Measurements from ENCODE around the gene SLC50A1.

Gene SLC50A1

GRCh38 chr1:155134880-155135414 is 705 bp upstream of the SLC50A1 start:
- peak; percentile 69 for DNase-seq

DNA sequence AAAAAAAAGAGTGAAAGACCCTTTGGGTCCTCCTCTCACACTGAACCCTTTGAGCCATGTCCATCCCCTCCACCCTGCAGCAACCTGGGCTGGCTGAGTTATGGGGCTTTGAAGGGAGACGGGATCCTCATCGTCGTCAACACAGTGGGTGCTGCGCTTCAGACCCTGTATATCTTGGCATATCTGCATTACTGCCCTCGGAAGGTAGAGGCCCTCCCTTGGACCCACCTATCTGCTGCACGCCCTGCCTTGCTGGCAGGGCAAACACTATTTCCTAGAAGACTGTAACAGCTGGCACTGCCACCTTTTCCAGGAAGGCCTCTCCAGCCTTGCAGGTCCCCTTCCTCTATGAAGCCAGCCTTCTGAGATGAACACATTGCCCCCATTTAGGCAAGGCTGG is 1.1 kb downstream of the SLC50A1 start:
- H3K27me3 ChIP-seq (replicated peaks; ENCODE audit: insufficient read depth, low read length) = peaks cover 13% of the 10 kb centered on the region
- H3K36me3 ChIP-seq (replicated peaks; ENCODE audit: insufficient read depth, low read length) = no peaks in the 10 kb centered on the region
- peak overlapping the region; percentile 25 for H3K4me3 ChIP-seq (ENCODE audit: low read length)
- TF ChIP-seq EZH2 (optimal IDR thresholded peaks at IDR 0.05; ENCODE audit: low read depth, low read length) (no peak), EZH2phosphoT487 (IDR thresholded peaks at IDR 0.05; ENCODE audit: low read length) (no peak)
- TF ChIP-seq, protein P1, sequence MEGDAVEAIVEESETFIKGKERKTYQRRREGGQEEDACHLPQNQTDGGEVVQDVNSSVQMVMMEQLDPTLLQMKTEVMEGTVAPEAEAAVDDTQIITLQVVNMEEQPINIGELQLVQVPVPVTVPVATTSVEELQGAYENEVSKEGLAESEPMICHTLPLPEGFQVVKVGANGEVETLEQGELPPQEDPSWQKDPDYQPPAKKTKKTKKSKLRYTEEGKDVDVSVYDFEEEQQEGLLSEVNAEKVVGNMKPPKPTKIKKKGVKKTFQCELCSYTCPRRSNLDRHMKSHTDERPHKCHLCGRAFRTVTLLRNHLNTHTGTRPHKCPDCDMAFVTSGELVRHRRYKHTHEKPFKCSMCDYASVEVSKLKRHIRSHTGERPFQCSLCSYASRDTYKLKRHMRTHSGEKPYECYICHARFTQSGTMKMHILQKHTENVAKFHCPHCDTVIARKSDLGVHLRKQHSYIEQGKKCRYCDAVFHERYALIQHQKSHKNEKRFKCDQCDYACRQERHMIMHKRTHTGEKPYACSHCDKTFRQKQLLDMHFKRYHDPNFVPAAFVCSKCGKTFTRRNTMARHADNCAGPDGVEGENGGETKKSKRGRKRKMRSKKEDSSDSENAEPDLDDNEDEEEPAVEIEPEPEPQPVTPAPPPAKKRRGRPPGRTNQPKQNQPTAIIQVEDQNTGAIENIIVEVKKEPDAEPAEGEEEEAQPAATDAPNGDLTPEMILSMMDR (IDR thresholded peaks at IDR 0.05; ENCODE audit: low read length) = no peak
- H2AFZ ChIP-seq (ENCODE audit: low read length) = no peak overlapping the region
- H3K79me2 ChIP-seq (ENCODE audit: low read length) = peaks cover 33% of the 10 kb centered on the region
- peaks cover 28% of the 10 kb centered on the region for H3F3A ChIP-seq (ENCODE audit: insufficient read depth, low read length)
- DNase-seq = no peak
- H3K27ac ChIP-seq (ENCODE audit: low read length) = no peak overlapping the region
- H3K9me2 ChIP-seq (replicated peaks; ENCODE audit: insufficient read depth, low read length) = no peaks in the 10 kb centered on the region
- H3K4me2 ChIP-seq (ENCODE audit: low read depth, low read length) = peak overlapping the region; percentile 47
- peak overlapping the region; percentile 3; the same call in 1 of the 2 replicates for H3K9ac ChIP-seq (ENCODE audit: low read length)
- peaks cover 22% of the 10 kb centered on the region for H3K4me1 ChIP-seq (ENCODE audit: low read length)
- H3K9me3 ChIP-seq (replicated peaks; ENCODE audit: insufficient read depth, low read length) = no peaks in the 10 kb centered on the region
- no peaks in the 10 kb centered on the region for H4K20me1 ChIP-seq (ENCODE audit: insufficient read depth, low read length)

More at GRCh38 chr1:155134880-155135414, 705 bp upstream of the SLC50A1 start:
- Histone ChIP-seq H3F3A (ENCODE audit: insufficient read depth, low read length) (peaks cover 28% of the 10 kb centered on the region), H2AFZ (ENCODE audit: low read length) (peak overlapping the region; percentile 90), H3K4me3 (ENCODE audit: low read length) (peak overlapping the region; percentile 78), H3K27ac (ENCODE audit: low read length) (peak overlapping the region; percentile 65), H3K4me1 (ENCODE audit: low read length) (peaks cover 22% of the 10 kb centered on the region), H3K36me3 (replicated peaks; ENCODE audit: insufficient read depth, low read length) (no peaks in the 10 kb centered on the region), H3K9ac (ENCODE audit: low read length) (peak overlapping the region; percentile 74), H3K27me3 (replicated peaks; ENCODE audit: insufficient read depth, low read length) (peaks cover 15% of the 10 kb centered on the region), H4K20me1 (ENCODE audit: insufficient read depth, low read length) (no peaks in the 10 kb centered on the region), H3K79me2 (ENCODE audit: low read length) (peaks cover 28% of the 10 kb centered on the region), H3K9me3 (replicated peaks; ENCODE audit: insufficient read depth, low read length) (no peaks in the 10 kb centered on the region), H3K9me2 (replicated peaks; ENCODE audit: insufficient read depth, low read length) (no peaks in the 10 kb centered on the region), H3K4me2 (ENCODE audit: low read depth, low read length) (peak overlapping the region; percentile 93)
- no peak for TF ChIP-seq EZH2 (optimal IDR thresholded peaks at IDR 0.05; ENCODE audit: low read depth, low read length)
- no peak for TF ChIP-seq EZH2phosphoT487 (IDR thresholded peaks at IDR 0.05; ENCODE audit: low read length)
- TF ChIP-seq, protein P1 (IDR thresholded peaks at IDR 0.05; ENCODE audit: low read length) = no peak

- Histone ChIP-seq H3K9ac (ENCODE audit: low read length) (peak overlapping the region; percentile 3; the same call in 1 of the 2 replicates), H3K79me2 (ENCODE audit: low read length) (peaks cover 33% of the 10 kb centered on the region), H3K9me2 (replicated peaks; ENCODE audit: insufficient read depth, low read length) (no peaks in the 10 kb centered on the region), H3K4me2 (ENCODE audit: low read depth, low read length) (peak overlapping the region; percentile 47), H3K27me3 (replicated peaks; ENCODE audit: insufficient read depth, low read length) (peaks cover 19% of the 10 kb centered on the region), H2AFZ (ENCODE audit: low read length) (no peak overlapping the region), H3K9me3 (replicated peaks; ENCODE audit: insufficient read depth, low read length) (no peaks in the 10 kb centered on the region), H3F3A (ENCODE audit: insufficient read depth, low read length) (peaks cover 28% of the 10 kb centered on the region), H3K4me3 (ENCODE audit: low read length) (peak overlapping the region; percentile 25; the same call in 1 of the 2 replicates), H3K4me1 (ENCODE audit: low read length) (peaks cover 22% of the 10 kb centered on the region), H3K27ac (ENCODE audit: low read length) (no peak overlapping the region), H4K20me1 (ENCODE audit: insufficient read depth, low read length) (no peaks in the 10 kb centered on the region), H3K36me3 (replicated peaks; ENCODE audit: insufficient read depth, low read length) (no peaks in the 10 kb centered on the region)
- TF ChIP-seq EZH2 (optimal IDR thresholded peaks at IDR 0.05; ENCODE audit: low read depth, low read length) (no peak), EZH2phosphoT487 (IDR thresholded peaks at IDR 0.05; ENCODE audit: low read length) (no peak)
- TF ChIP-seq, protein P1 (IDR thresholded peaks at IDR 0.05; ENCODE audit: low read length) = no peak
- DNase-seq = no peak
These were observed 1.7 kb downstream of the SLC50A1 start for GRCh38 chr1:155137154-155137949.

Measured in MM.1S (cell line).